Measurements from ENCODE around the gene GRHL3. TPM values are rescaled to one million over a fixed set of nuclear protein-coding genes. Genes with fewer than 3 reads are reported as not detected.

The GRHL3 gene
- total RNA-seq, 4 donors from 2014 or later: not detected

DNA sequence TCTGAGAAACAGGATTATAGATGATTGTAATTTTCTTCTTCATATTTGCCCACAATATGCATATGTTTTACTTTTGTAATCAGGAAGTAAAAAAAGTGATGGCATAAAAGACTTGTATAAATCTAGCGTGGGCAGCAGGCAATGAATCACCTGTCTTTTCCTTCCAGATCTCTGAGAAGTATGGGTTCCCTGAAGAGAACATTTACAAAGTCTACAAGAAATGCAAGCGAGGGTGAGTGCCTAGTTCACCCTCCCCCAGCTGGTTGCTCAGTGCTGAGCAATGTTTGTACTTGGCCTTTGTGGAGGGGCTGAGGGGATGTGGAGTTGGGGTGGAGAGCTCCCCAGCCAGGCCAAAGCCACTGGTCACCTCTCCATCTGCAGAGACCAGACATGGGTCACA lies 30.7 kb downstream of the GRHL3 start:
- no peak for DNase-seq

GRCh38 chr1:24351247-24351646 lies 32.1 kb downstream of the GRHL3 start:
- Histone ChIP-seq H3K36me3 (no peaks in the 10 kb centered on the region), H3K4me3 (no peak overlapping the region), H3K27me3 (no peaks in the 10 kb centered on the region), H3K9me3 (no peaks in the 10 kb centered on the region), H3K4me1 (no peaks in the 10 kb centered on the region), H3K27ac (no peak overlapping the region)
- TF ChIP-seq POLR2AphosphoS5 (IDR thresholded peaks at IDR 0.05): no peak
- TF ChIP-seq CTCF (IDR thresholded peaks at IDR 0.05): no peak
- TF ChIP-seq POLR2A (IDR thresholded peaks at IDR 0.05): no peak
- no peak for TF ChIP-seq EP300 (IDR thresholded peaks at IDR 0.05; ENCODE audit: low read depth)
- in situ Hi-C loops (cut with MboI; ENCODE audit: low pct_ligation_motif_present in 1 of 4, low pct_unique_long_range_greater_than_20kb in 1 of 4, low sequenced_read_pairs in 3 of 4): no loop called here
- no peak for DNase-seq
- intact Hi-C loops (cut with DNase I; ENCODE audit: low total_unique reads): no loop called here
- WGBS, 2 donors (ENCODE audit: low coverage in 1 of 2): 69 to 88% methylated on average over 3 to 4 of the region's 4 CpGs

More for the DNA sequence above, 30.7 kb downstream of the GRHL3 start:
- in situ Hi-C loops (cut with MboI; ENCODE audit: low pct_ligation_motif_present in 1 of 4, low pct_unique_long_range_greater_than_20kb in 1 of 4, low sequenced_read_pairs in 3 of 4) (no loop called here), intact Hi-C loops (cut with DNase I; ENCODE audit: low total_unique reads) (no loop called here)
- Histone ChIP-seq H3K4me1 (no peaks in the 10 kb centered on the region), H3K4me3 (no peak overlapping the region), H3K9me3 (no peaks in the 10 kb centered on the region), H3K36me3 (no peaks in the 10 kb centered on the region), H3K27ac (no peak overlapping the region), H3K27me3 (no peaks in the 10 kb centered on the region)
- WGBS, 2 donors (ENCODE audit: low coverage in 1 of 2): 76 to 89% methylated on average over 1 to 2 of the region's 2 CpGs
- TF ChIP-seq POLR2AphosphoS5 (IDR thresholded peaks at IDR 0.05) (no peak), POLR2A (IDR thresholded peaks at IDR 0.05) (no peak), EP300 (IDR thresholded peaks at IDR 0.05; ENCODE audit: low read depth) (no peak), CTCF (IDR thresholded peaks at IDR 0.05) (no peak)

GRCh38 chr1:24351918-24352627 lies 32.9 kb downstream of the GRHL3 start:
- no peak for TF ChIP-seq CTCF (IDR thresholded peaks at IDR 0.05)
- no peak for TF ChIP-seq POLR2AphosphoS5 (IDR thresholded peaks at IDR 0.05)
- Histone ChIP-seq H3K36me3 (no peaks in the 10 kb centered on the region), H3K27ac (no peak overlapping the region), H3K4me3 (no peak overlapping the region), H3K9me3 (no peaks in the 10 kb centered on the region), H3K27me3 (no peaks in the 10 kb centered on the region), H3K4me1 (no peaks in the 10 kb centered on the region)
- WGBS, 2 donors (ENCODE audit: low coverage in 1 of 2): 86% methylated on average over 7 of the region's 7 CpGs; no CpG with 5 or more reads in 1 of the 2 donors
- in situ Hi-C loops (cut with MboI; ENCODE audit: low pct_ligation_motif_present in 1 of 4, low pct_unique_long_range_greater_than_20kb in 1 of 4, low sequenced_read_pairs in 3 of 4) (no loop called here), intact Hi-C loops (cut with DNase I; ENCODE audit: low total_unique reads) (no loop called here)
- no peak for DNase-seq

- 79 to 97% methylated on average over 2 to 4 of the region's 4 CpGs for WGBS, 2 donors (ENCODE audit: low coverage in 1 of 2)
- H3K27me3 ChIP-seq: no peaks in the 10 kb centered on the region
- TF ChIP-seq POLR2AphosphoS5 (IDR thresholded peaks at IDR 0.05) (no peak), POLR2A (IDR thresholded peaks at IDR 0.05) (no peak), CTCF (IDR thresholded peaks at IDR 0.05) (no peak), EP300 (IDR thresholded peaks at IDR 0.05; ENCODE audit: low read depth) (no peak)
- no peaks in the 10 kb centered on the region for H3K9me3 ChIP-seq
- no peaks in the 10 kb centered on the region for H3K36me3 ChIP-seq
- in situ Hi-C loops (cut with MboI; ENCODE audit: low pct_ligation_motif_present in 1 of 4, low pct_unique_long_range_greater_than_20kb in 1 of 4, low sequenced_read_pairs in 3 of 4): no loop called here
- intact Hi-C loops (cut with DNase I; ENCODE audit: low total_unique reads): no loop called here
- no peak overlapping the region for H3K4me3 ChIP-seq
- DNase-seq: no peak
- no peaks in the 10 kb centered on the region for H3K4me1 ChIP-seq
- H3K27ac ChIP-seq: no peak overlapping the region
Measured at GRCh38 chr1:24353292-24353891, 34.2 kb downstream of the GRHL3 start.

Data from transverse colon (tissue), 4 donors.